ENCODE measurements around the gene P2RY8.
"Not testable (repeated sequence)": the region's sequence is repeated elsewhere in the genome, so short reads cannot be mapped to it uniquely, and the experiment has no call there.

P2RY8 gene

GRCh38 chrX:1440506-1440905 is 96.5 kb downstream of the P2RY8 start:
- Histone ChIP-seq H3K36me3 (ENCODE audit: control insufficient read depth, insufficient read depth, low read length) (peaks cover 76% of the 10 kb centered on the region), H3K27ac (ENCODE audit: low read depth, low read length) (no peak overlapping the region), H3K27me3 (ENCODE audit: control insufficient read depth, insufficient read depth, low read length) (no peaks in the 10 kb centered on the region), H3K9ac (ENCODE audit: low read length) (no peak overlapping the region), H3K4me1 (ENCODE audit: control insufficient read depth, insufficient read depth, low read length) (no peaks in the 10 kb centered on the region), H3K9me3 (ENCODE audit: control insufficient read depth, insufficient read depth, low read depth, low read length) (peaks cover 5% of the 10 kb centered on the region; the same call in 1 of the 2 replicates), H3K4me3 (ENCODE audit: low read depth, low read length) (no peak overlapping the region)

DNA sequence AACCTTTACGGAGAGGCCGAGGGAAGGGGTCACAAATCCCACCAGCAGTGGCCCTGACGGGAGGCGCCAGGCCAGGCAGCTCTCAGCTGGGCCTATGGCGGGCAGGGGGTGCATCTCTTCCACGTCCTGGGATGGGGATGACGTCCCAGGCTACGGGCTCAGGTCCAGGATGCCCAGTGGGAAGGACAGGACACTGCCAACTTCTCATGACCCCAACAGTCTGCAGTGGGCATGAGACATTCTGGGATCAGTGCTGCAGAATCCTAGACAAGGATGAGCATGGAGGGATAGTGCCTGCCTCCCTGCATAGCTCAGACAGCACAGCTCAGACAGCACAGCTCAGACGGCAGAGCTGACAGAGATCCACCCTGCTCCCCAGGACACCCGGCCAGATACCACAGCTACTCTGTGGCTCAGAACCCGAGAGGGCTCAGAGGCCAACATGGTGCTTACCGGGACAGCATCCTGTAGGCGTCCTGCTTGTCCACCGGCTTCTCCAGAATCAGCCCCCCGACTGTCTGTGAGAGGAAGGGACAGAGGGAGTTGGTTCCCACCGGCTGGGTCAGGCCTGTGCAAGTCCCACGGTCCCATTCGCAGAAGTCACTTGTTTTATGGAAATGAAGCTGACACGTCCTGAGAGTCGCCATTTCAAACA is 101.6 kb downstream of the P2RY8 start:
- peaks cover 63% of the 10 kb centered on the region for H3K36me3 ChIP-seq (ENCODE audit: control insufficient read depth, insufficient read depth, low read length)
- H3K9ac ChIP-seq (ENCODE audit: low read length): no peak overlapping the region

DNA sequence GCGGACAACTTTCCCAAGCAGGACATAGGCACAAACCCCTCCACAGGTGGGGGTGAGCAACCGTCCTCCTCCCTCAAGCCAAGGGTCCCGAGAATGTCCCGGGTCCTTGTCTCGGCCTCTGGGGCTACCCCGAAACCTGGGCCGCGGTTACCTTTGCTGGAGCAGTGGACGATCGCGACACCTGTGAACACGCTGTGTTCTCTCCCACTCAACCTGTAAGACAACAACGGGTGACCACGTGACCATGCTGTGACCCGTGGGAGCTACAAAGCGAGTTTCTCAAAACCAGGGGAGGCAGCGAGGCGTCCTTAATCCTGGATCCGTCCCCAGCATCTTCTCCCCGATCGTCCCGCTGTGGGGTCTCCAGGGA is 102.1 kb downstream of the P2RY8 start:
- H3K36me3 ChIP-seq (ENCODE audit: control insufficient read depth, insufficient read depth, low read length): peaks cover 60% of the 10 kb centered on the region
- no peak overlapping the region for H3K4me3 ChIP-seq (ENCODE audit: low read depth, low read length)

More for the DNA sequence above, 101.6 kb downstream of the P2RY8 start:
- H3K4me1 ChIP-seq (ENCODE audit: control insufficient read depth, insufficient read depth, low read length): no peaks in the 10 kb centered on the region; the same call in 1 of the 2 replicates
- H3K27ac ChIP-seq (ENCODE audit: low read depth, low read length): no peak overlapping the region
- no peaks in the 10 kb centered on the region for H3K27me3 ChIP-seq (ENCODE audit: control insufficient read depth, insufficient read depth, low read length)
- H3K9me3 ChIP-seq (ENCODE audit: control insufficient read depth, insufficient read depth, low read depth, low read length): no peaks in the 10 kb centered on the region
- H3K4me3 ChIP-seq (ENCODE audit: low read depth, low read length): no peak overlapping the region

GRCh38 chrX:1433646-1434357 is 103.2 kb downstream of the P2RY8 start:
- H3K4me1 ChIP-seq (ENCODE audit: control insufficient read depth, insufficient read depth, low read length): no peaks in the 10 kb centered on the region; the same call in 1 of the 2 replicates
- H3K27me3 ChIP-seq (ENCODE audit: control insufficient read depth, insufficient read depth, low read length): no peaks in the 10 kb centered on the region
- H3K36me3 ChIP-seq (ENCODE audit: control insufficient read depth, insufficient read depth, low read length): peaks cover 55% of the 10 kb centered on the region
- H3K4me3 ChIP-seq (ENCODE audit: low read depth, low read length): no peak overlapping the region
- H3K27ac ChIP-seq (ENCODE audit: low read depth, low read length): no peak overlapping the region
- no peak overlapping the region for H3K9ac ChIP-seq (ENCODE audit: low read length)
- H3K9me3 ChIP-seq (ENCODE audit: control insufficient read depth, insufficient read depth, low read depth, low read length): no peaks in the 10 kb centered on the region

More for the DNA sequence above, 102.1 kb downstream of the P2RY8 start:
- Histone ChIP-seq H3K27me3 (ENCODE audit: control insufficient read depth, insufficient read depth, low read length) (no peaks in the 10 kb centered on the region), H3K27ac (ENCODE audit: low read depth, low read length) (no peak overlapping the region), H3K9ac (ENCODE audit: low read length) (no peak overlapping the region), H3K9me3 (ENCODE audit: control insufficient read depth, insufficient read depth, low read depth, low read length) (no peaks in the 10 kb centered on the region), H3K4me1 (ENCODE audit: control insufficient read depth, insufficient read depth, low read length) (no peaks in the 10 kb centered on the region; the same call in 1 of the 2 replicates)

DNA sequence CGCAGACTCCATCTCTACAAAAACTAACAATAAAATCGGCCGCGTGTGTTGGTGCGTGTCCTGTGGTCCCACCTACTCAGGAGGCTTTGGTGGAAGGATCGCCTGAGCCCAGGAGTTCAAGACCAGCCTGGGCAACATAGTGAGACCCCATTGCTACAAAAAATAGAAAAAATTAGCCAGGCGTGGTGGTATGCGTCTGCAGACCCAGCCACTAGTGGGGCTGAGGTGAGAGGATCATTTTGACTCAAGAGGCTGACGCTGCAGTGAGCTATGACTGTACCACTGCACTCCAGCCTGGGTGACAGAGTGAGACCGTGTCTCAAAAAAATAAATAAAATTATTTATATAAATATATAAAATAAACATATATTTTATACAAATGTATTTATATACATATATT is 106.5 kb downstream of the P2RY8 start:
- Histone ChIP-seq H3K27me3 (ENCODE audit: control insufficient read depth, insufficient read depth, low read length) (no peaks in the 10 kb centered on the region), H3K9ac (ENCODE audit: low read length) (no peak overlapping the region), H3K36me3 (ENCODE audit: control insufficient read depth, insufficient read depth, low read length) (peaks cover 48% of the 10 kb centered on the region), H3K9me3 (ENCODE audit: control insufficient read depth, insufficient read depth, low read depth, low read length) (no peaks in the 10 kb centered on the region), H3K4me1 (ENCODE audit: control insufficient read depth, insufficient read depth, low read length) (no peaks in the 10 kb centered on the region; the same call in 1 of the 2 replicates), H3K27ac (ENCODE audit: low read depth, low read length) (no peak overlapping the region), H3K4me3 (ENCODE audit: low read depth, low read length) (no peak overlapping the region)

GRCh38 chrX:1427756-1428155 is 109.2 kb downstream of the P2RY8 start:
- H3K27me3 ChIP-seq (ENCODE audit: control insufficient read depth, insufficient read depth, low read length): no peaks in the 10 kb centered on the region
- no peak overlapping the region for H3K27ac ChIP-seq (ENCODE audit: low read depth, low read length)
- H3K9me3 ChIP-seq (ENCODE audit: control insufficient read depth, insufficient read depth, low read depth, low read length): peaks cover 10% of the 10 kb centered on the region
- peaks cover 60% of the 10 kb centered on the region for H3K36me3 ChIP-seq (ENCODE audit: control insufficient read depth, insufficient read depth, low read length)
- H3K4me1 ChIP-seq (ENCODE audit: control insufficient read depth, insufficient read depth, low read length): no peaks in the 10 kb centered on the region
- no peak overlapping the region for H3K9ac ChIP-seq (ENCODE audit: low read length)
- no peak overlapping the region for H3K4me3 ChIP-seq (ENCODE audit: low read depth, low read length)

- H3K27ac ChIP-seq (ENCODE audit: low read depth, low read length): not testable (repeated sequence)
- H3K36me3 ChIP-seq (ENCODE audit: control insufficient read depth, insufficient read depth, low read length): peaks cover 67% of the 10 kb centered on the region
Observed at GRCh38 chrX:1426321-1426720, 110.7 kb downstream of the P2RY8 start.

DNA sequence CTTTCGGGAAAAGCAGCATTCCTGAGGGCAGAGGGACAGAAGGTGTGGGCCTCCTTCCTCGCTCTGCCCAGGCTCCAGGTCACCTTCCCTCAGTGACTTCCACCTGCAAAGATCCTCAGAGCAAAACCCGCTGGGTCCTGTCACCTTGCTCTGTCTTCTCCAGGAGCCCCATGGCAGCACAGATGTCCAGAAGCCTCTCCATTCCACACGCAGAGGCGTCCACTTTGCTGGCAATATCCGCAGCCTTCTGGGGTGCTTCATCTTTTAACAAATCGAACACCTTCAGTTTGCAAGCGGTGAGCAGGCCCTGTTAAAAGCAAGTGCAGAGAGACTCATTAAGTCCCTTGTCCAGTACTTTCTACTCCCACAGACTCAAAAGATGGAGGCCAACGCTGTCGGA is 111.6 kb downstream of the P2RY8 start:
- peaks cover 24% of the 10 kb centered on the region for H3K9me3 ChIP-seq (ENCODE audit: control insufficient read depth, insufficient read depth, low read depth, low read length)
- H3K4me3 ChIP-seq (ENCODE audit: low read depth, low read length): no peak overlapping the region
- H3K36me3 ChIP-seq (ENCODE audit: control insufficient read depth, insufficient read depth, low read length): peaks cover 74% of the 10 kb centered on the region

More at GRCh38 chrX:1426321-1426720, 110.7 kb downstream of the P2RY8 start:
- H3K27me3 ChIP-seq (ENCODE audit: control insufficient read depth, insufficient read depth, low read length); H3K4me1 ChIP-seq (ENCODE audit: control insufficient read depth, insufficient read depth, low read length); H3K9ac ChIP-seq (ENCODE audit: low read length); H3K4me3 ChIP-seq (ENCODE audit: low read depth, low read length): not testable (repeated sequence)
- H3K9me3 ChIP-seq (ENCODE audit: control insufficient read depth, insufficient read depth, low read depth, low read length): peaks cover 24% of the 10 kb centered on the region

GRCh38 chrX:1424147-1424851 is 112.7 kb downstream of the P2RY8 start:
- no peak overlapping the region for H3K9ac ChIP-seq (ENCODE audit: low read length)
- no peak overlapping the region for H3K27ac ChIP-seq (ENCODE audit: low read depth, low read length)
- no peaks in the 10 kb centered on the region for H3K4me1 ChIP-seq (ENCODE audit: control insufficient read depth, insufficient read depth, low read length)
- H3K4me3 ChIP-seq (ENCODE audit: low read depth, low read length): no peak overlapping the region
- peaks cover 82% of the 10 kb centered on the region for H3K36me3 ChIP-seq (ENCODE audit: control insufficient read depth, insufficient read depth, low read length)
- H3K27me3 ChIP-seq (ENCODE audit: control insufficient read depth, insufficient read depth, low read length): no peaks in the 10 kb centered on the region
- peaks cover 24% of the 10 kb centered on the region for H3K9me3 ChIP-seq (ENCODE audit: control insufficient read depth, insufficient read depth, low read depth, low read length)

More for the DNA sequence above, 111.6 kb downstream of the P2RY8 start:
- H3K27ac ChIP-seq (ENCODE audit: low read depth, low read length): no peak overlapping the region
- H3K4me1 ChIP-seq (ENCODE audit: control insufficient read depth, insufficient read depth, low read length): no peaks in the 10 kb centered on the region
- H3K9ac ChIP-seq (ENCODE audit: low read length): no peak overlapping the region
- no peaks in the 10 kb centered on the region for H3K27me3 ChIP-seq (ENCODE audit: control insufficient read depth, insufficient read depth, low read length)

DNA sequence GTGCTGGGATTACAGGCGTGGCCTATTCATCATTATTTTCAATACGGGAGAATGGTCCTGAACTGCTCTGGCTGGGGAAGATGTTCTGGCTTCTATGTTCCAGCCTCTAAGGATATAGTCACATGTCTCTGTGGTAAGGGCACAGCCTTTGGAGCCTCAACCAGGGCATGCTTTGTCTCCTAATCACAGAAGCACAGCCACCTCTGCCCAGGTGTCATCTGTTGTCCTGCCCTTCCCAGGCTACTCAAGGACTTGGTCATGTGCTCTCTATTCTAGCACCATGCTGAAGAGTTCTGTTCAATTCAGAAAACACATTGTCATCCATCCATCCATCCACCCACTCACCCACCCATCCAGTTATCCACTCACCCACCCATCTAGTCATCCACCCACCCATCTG is 113.8 kb downstream of the P2RY8 start:
- Histone ChIP-seq H3K9me3 (ENCODE audit: control insufficient read depth, insufficient read depth, low read depth, low read length) (peaks cover 24% of the 10 kb centered on the region), H3K4me3 (ENCODE audit: low read depth, low read length) (no peak overlapping the region), H3K9ac (ENCODE audit: low read length) (no peak overlapping the region), H3K36me3 (ENCODE audit: control insufficient read depth, insufficient read depth, low read length) (peaks cover 92% of the 10 kb centered on the region), H3K27me3 (ENCODE audit: control insufficient read depth, insufficient read depth, low read length) (no peaks in the 10 kb centered on the region), H3K4me1 (ENCODE audit: control insufficient read depth, insufficient read depth, low read length) (no peaks in the 10 kb centered on the region), H3K27ac (ENCODE audit: low read depth, low read length) (no peak overlapping the region)

GRCh38 chrX:1422135-1422465 is 114.9 kb downstream of the P2RY8 start:
- Histone ChIP-seq H3K9ac (ENCODE audit: low read length) (no peak overlapping the region), H3K36me3 (ENCODE audit: control insufficient read depth, insufficient read depth, low read length) (peaks cover 94% of the 10 kb centered on the region), H3K9me3 (ENCODE audit: control insufficient read depth, insufficient read depth, low read depth, low read length) (peaks cover 24% of the 10 kb centered on the region), H3K27me3 (ENCODE audit: control insufficient read depth, insufficient read depth, low read length) (no peaks in the 10 kb centered on the region), H3K4me1 (ENCODE audit: control insufficient read depth, insufficient read depth, low read length) (no peaks in the 10 kb centered on the region), H3K4me3 (ENCODE audit: low read depth, low read length) (no peak overlapping the region), H3K27ac (ENCODE audit: low read depth, low read length) (no peak overlapping the region)
